Ovary (tissue), 9 donors: ENCODE measurements around the gene GALNTL6. TPM values are rescaled to one million over a fixed set of nuclear protein-coding genes. Genes with fewer than 3 reads are reported as not detected.

Source experiments
- DNase-seq, 5 donors: peaks; one replicate each; pipeline ENCODE4 v3.0.0-alpha.2; 2019 to 2020
- H3K27ac ChIP-seq, 2 donors: fragments of 200-600 bp; one replicate each; pipeline versions ENCODE4 v1.5.1 to v1.8.0; 2019 to 2022
- H3K27me3 ChIP-seq: fragments of 200-600 bp; one replicate; pipeline ENCODE4 v1.8.0; 2022
- H3K36me3 ChIP-seq: fragments of 200-600 bp; sonication (generic); one replicate; pipeline ENCODE4 v1.5.1; 2019
- H3K4me1 ChIP-seq: one replicate; pipeline ENCODE4 v1.8.1; 2013; ENCODE audit warnings: mild to moderate bottlenecking, moderate library complexity; ENCODE audit not compliant: insufficient read depth
- H3K4me3 ChIP-seq: fragments of 200-600 bp; sonication (generic); one replicate; pipeline ENCODE4 v1.5.1; 2017
- H3K9me3 ChIP-seq, 2 donors: fragments of 200-600 bp in 1 of 2; sonication (generic) in 1 of 2; one replicate each; pipeline versions ENCODE4 v1.5.1 to v1.8.1; 2013 to 2019; ENCODE audit warnings: mild to moderate bottlenecking in 1 of 2, moderate library complexity in 1 of 2
- CTCF ChIP-seq, 3 donors: fragments of 450-650 bp in 2 of 3; fragments of 200-600 bp in 1 of 3; IDR thresholded peaks; one replicate each; pipeline versions ENCODE4 v1.5.1 to v1.8.0; 2016 to 2022; ENCODE audit warnings: antibody characterized with exemption in 3 of 3, mild to moderate bottlenecking in 1 of 3
- EP300 ChIP-seq: sonication (generic); formaldehyde crosslinking; IDR thresholded peaks from one replicate; pipeline ENCODE4 v1.6.1; 2017; ENCODE audit warnings: antibody characterized with exemption
- POLR2A ChIP-seq: fragments of 450-650 bp; IDR thresholded peaks from one replicate; pipeline ENCODE4 v1.6.1; 2017; ENCODE audit warnings: antibody characterized with exemption, mild to moderate bottlenecking, moderate library complexity
- WGBS, 3 donors: extraction: QIAGEN DNeasy Blood & Tissue Kit in 1 of 3; methylation state at CpG; one replicate each; pipeline versions ENCODE4 v1.1.5 to v1.1.7; 2013 to 2017; 5-methylcytosine and 5-hydroxymethylcytosine counted together
- intact Hi-C, 4 donors: fragments of 100-400 bp; cut with DNase I; formaldehyde crosslinking; loops; one replicate each; pipeline versions ENCODE4 v1.11.0 to v1.15.1; 2022 to 2023
- polyA plus RNA-seq, 2 donors: library from polyadenylated mRNA; stranded (reverse); fragments of 200-250 nt in 1 of 2; fragments of 350-450 nt in 1 of 2; fragmentation: Illumina TruSeq in 1 of 2; extraction: RNeasy Lipid Tissue Mini Kit (QIAGEN cat#74804) in 1 of 2; gene quantifications; one replicate each; pipeline ENCODE4 v1.2.3, GENCODE V29; 2013 to 2014
- total RNA-seq, 7 donors: library from RNA; depleted of rRNA in 2 of 7; stranded (reverse); fragments of >200 nt in 2 of 7; fragmentation: NEBNext Ultra II Directional in 3 of 7; extraction: Animal tissue kit (Norgen Biotek cat#: 25700) in 3 of 7; gene quantifications; one replicate each; pipeline versions ENCODE4 v1.1.0 to v1.2.4, GENCODE V29; 2016 to 2023
- donor health status: DM: no; HTN: no; CAD: no; lungs with moderate emphysema.
- donor health status: DM: no; HTN: no; CAD: no.
- donor health status: Bipolar disorder and iron deficiency.
- donor health status: DM: yes; HTN: yes; CAD: no.
- donor health status: DM: no; HTN: no; CAD: no.
- donor health status: DM: yes; HTN: yes; CAD: no.

GALNTL6 gene
- total and polyA plus RNA-seq, 9 donors = 0.11 to 1.8 TPM; not detected in 7

GRCh38 chr4:172045981-172046380 is 232.8 kb downstream of the GALNTL6 start:
- Histone ChIP-seq H3K4me3 (no peak overlapping the region), H3K27ac (no peak overlapping the region), H3K9me3 (no peaks in the 10 kb centered on the region), H3K36me3 (no peaks in the 10 kb centered on the region), H3K27me3 (no peaks in the 10 kb centered on the region), H3K4me1 (no peaks in the 10 kb centered on the region)
- TF ChIP-seq CTCF (IDR thresholded peaks at IDR 0.05) = no peak
- TF ChIP-seq POLR2A = no peak
- no peak for DNase-seq
- WGBS, 3 donors = 79 to 92% (median 86%) methylated on average over 2 of the region's 2 CpGs
- intact Hi-C loops = no loop called here

DNA sequence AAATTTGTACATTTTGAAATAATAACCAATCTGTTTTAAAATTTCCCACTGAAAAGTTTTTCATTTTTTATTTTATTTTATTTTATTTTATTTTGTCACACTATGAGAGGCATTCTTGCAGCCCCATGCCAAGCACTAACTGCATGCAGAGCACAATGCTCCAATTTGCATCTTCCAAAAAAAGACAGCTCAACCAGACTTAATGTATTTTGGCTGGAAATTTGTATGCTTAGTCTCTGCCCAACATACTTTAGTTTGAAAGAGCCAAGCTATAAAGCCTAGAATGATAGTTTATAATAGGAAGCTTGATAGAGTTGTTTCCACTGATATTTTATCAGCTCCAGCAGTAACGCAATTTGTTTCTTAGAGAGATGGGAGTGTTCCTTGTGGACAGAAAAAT is 235.5 kb downstream of the GALNTL6 start:
- Histone ChIP-seq H3K4me1 (no peaks in the 10 kb centered on the region), H3K27me3 (no peaks in the 10 kb centered on the region), H3K9me3 (no peaks in the 10 kb centered on the region), H3K27ac (no peak overlapping the region), H3K36me3 (no peaks in the 10 kb centered on the region), H3K4me3 (no peak overlapping the region)
- 8 to 17% (median 13%) methylated on average over 1 of the region's 1 CpG for WGBS, 3 donors
- TF ChIP-seq EP300 (no peak), CTCF (IDR thresholded peaks at IDR 0.05) (no peak), POLR2A (no peak)
- no peak for DNase-seq
- intact Hi-C loops = no loop called here

GRCh38 chr4:172050911-172051310 is 237.7 kb downstream of the GALNTL6 start:
- Histone ChIP-seq H3K4me3 (no peak overlapping the region), H3K9me3 (no peaks in the 10 kb centered on the region), H3K27me3 (no peaks in the 10 kb centered on the region), H3K36me3 (no peaks in the 10 kb centered on the region), H3K4me1 (no peaks in the 10 kb centered on the region), H3K27ac (no peak overlapping the region)
- TF ChIP-seq CTCF (IDR thresholded peaks at IDR 0.05) (no peak), POLR2A (no peak), EP300 (no peak)
- DNase-seq = no peak
- 80 to 89% (median 82%) methylated on average over 4 of the region's 4 CpGs for WGBS, 3 donors
- intact Hi-C loops = no loop called here

DNA sequence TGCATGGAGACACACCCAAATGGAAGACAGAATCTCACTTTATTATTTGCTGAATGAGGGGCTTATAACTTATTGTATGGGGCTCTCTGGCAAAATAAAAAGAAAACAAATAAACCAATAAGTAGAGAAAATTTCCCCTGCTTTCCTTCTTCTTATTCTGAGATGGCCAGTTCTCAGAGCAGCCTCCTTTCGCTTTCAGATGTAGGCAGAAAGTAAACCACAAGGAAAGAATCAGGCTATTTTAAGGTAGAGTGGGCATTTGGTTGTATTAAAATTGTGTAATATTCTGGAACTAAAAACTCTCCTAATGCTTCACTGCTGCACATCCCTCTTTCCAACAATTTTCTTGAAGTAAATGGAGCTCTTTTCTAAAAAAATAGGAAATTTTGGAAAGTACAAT is 241.8 kb downstream of the GALNTL6 start:
- no peaks in the 10 kb centered on the region for H3K27me3 ChIP-seq
- no peak for DNase-seq

More for the DNA sequence above, 241.8 kb downstream of the GALNTL6 start:
- Histone ChIP-seq H3K4me1 (no peaks in the 10 kb centered on the region), H3K9me3 (no peaks in the 10 kb centered on the region), H3K4me3 (no peak overlapping the region), H3K36me3 (no peaks in the 10 kb centered on the region), H3K27ac (no peak overlapping the region)
- TF ChIP-seq EP300 (no peak), POLR2A (no peak), CTCF (IDR thresholded peaks at IDR 0.05) (no peak)
- 82 to 93% (median 88%) methylated on average over 1 of the region's 1 CpG for WGBS, 3 donors
- intact Hi-C loops = no loop called here
